ENCODE measurements around the gene TMTC2.

GRCh38 chr12:82781309-82781997 is 94.7 kb downstream of the TMTC2 start:
- TF ChIP-seq CTCF (IDR thresholded peaks at IDR 0.05): no peak
- no peak for TF ChIP-seq POLR2A (IDR thresholded peaks at IDR 0.05)

Measured in adrenal gland (tissue), 5 donors.